K562 (cell line): ENCODE results near the gene ST3GAL3. TPM values are rescaled to one million over a fixed set of nuclear protein-coding genes. Genes with fewer than 3 reads are reported as not detected.

Experiments used
- ATAC-seq: fragments of 200-7000 bp; cut with Tn5 transposase; 3 replicates; pipeline ENCODE4 v1.9.1; 2020; ENCODE audit warnings: moderate library complexity
- BruUV-seq: library from RNA; stranded (reverse); fragments of 400-500 nt; replicated peaks from 2 replicates; lab custom pipeline; 2021; lab: Mats Ljungman, UMichigan
- CTCF ChIA-PET: fragments of 300-600 bp; formaldehyde crosslinking; extraction: SDS; loops from one replicate; lab custom pipeline; 2021; ENCODE audit warnings: low intra/inter-chr PET ratio; lab: Yijun Ruan, JAX
- POLR2A ChIA-PET: fragments of 300-600, 350-650 bp; sonication (Branson Sonifier 250); formaldehyde crosslinking; extraction: SDS; loops from one replicate; lab custom pipeline; 2021; ENCODE audit warnings: antibody characterized with exemption, inconsistent platforms; lab: Yijun Ruan, JAX
- DNase-seq, 4 experiments: peaks; one replicate each; pipeline versions ENCODE4 v3.0.0 to v3.0.0-alpha.2; 2011 to 2018; ENCODE audit warnings: low spot score in 3 of 4, mixed read lengths in 3 of 4; ENCODE audit errors: extremely low read depth in 1 of 4
- FAIRE-seq: peaks from 2 replicates; lab custom pipeline; 2011; peaks lifted over from hg19 to GRCh38; lab: Jason Lieb, UNC
- H2AFZ ChIP-seq: 2 replicates; pipeline ENCODE4 v1.6.0; 2011; ENCODE audit warnings: low read depth, low read length, control low read depth, inconsistent platforms
- H3K27ac ChIP-seq: fragments of 200-600 bp; 3 replicates; pipeline ENCODE4 v1.8.0; 2011; ENCODE audit warnings: low read depth, mild to moderate bottlenecking, control low read depth, inconsistent platforms, low read length, moderate library complexity, mixed read lengths; ENCODE audit errors: extremely low read depth
- H3K27me3 ChIP-seq, 2 experiments: fragments of 300-600 bp in 1 of 2; 2 replicates in 1 of 2; 3 replicates in 1 of 2; pipeline versions ENCODE4 v1.6.0 to v1.8.0; 2011; ENCODE audit warnings: inconsistent platforms in 2 of 2, low read length in 2 of 2, mild to moderate bottlenecking in 1 of 2, mixed read lengths in 1 of 2, moderate library complexity in 1 of 2; ENCODE audit not compliant: control insufficient read depth in 2 of 2, insufficient read depth in 2 of 2
- H3K36me3 ChIP-seq: fragments of 300-600 bp; 3 replicates; pipeline ENCODE4 v1.8.0; 2011; ENCODE audit warnings: mild to moderate bottlenecking, low read length, inconsistent platforms; ENCODE audit not compliant: control insufficient read depth, insufficient read depth
- H3K4me1 ChIP-seq, 2 experiments: fragments of 200-600 bp in 1 of 2; replicated peaks in 1 of 2; 2 replicates in 1 of 2; 3 replicates in 1 of 2; pipeline versions ENCODE4 v1.5.1 to v1.8.0; 2011; ENCODE audit warnings: inconsistent platforms in 2 of 2, low read length in 2 of 2, mild to moderate bottlenecking in 1 of 2, mixed read lengths in 1 of 2, moderate library complexity in 1 of 2; ENCODE audit not compliant: control insufficient read depth in 2 of 2, insufficient read depth in 2 of 2
- H3K4me2 ChIP-seq: 2 replicates; pipeline ENCODE4 v1.6.1; 2011; ENCODE audit warnings: low read length, control low read depth, inconsistent platforms, mixed read lengths; ENCODE audit not compliant: insufficient read depth
- H3K4me3 ChIP-seq: fragments of 200-600 bp; sonication (generic), shearing (Covaris generic); 2 replicates; pipeline ENCODE4 v1.5.1; 2016; ENCODE audit warnings: control low read depth, inconsistent platforms
- H3K79me2 ChIP-seq: fragments of 200-600 bp; 3 replicates; pipeline ENCODE4 v1.8.0; 2011; ENCODE audit warnings: low read length, inconsistent platforms; ENCODE audit not compliant: control insufficient read depth, insufficient read depth
- H3K9ac ChIP-seq, 2 experiments: 2 replicates each; pipeline versions ENCODE4 v1.6.0 to v1.6.1; 2011; ENCODE audit warnings: low read depth in 2 of 2, low read length in 2 of 2, control low read depth in 1 of 2, inconsistent platforms in 1 of 2, mild to moderate bottlenecking in 1 of 2, mixed read lengths in 1 of 2; ENCODE audit not compliant: insufficient read depth in 1 of 2
- H3K9me1 ChIP-seq: one replicate; pipeline ENCODE4 v1.6.0; 2011; ENCODE audit warnings: inconsistent platforms, mild to moderate bottlenecking, low read length, moderate library complexity; ENCODE audit not compliant: control insufficient read depth, insufficient read depth
- H3K9me3 ChIP-seq: replicated peaks from 2 replicates; pipeline ENCODE4 v1.5.1; 2011; ENCODE audit warnings: low read depth, low read length, inconsistent platforms; ENCODE audit not compliant: control insufficient read depth, insufficient read depth
- H4K20me1 ChIP-seq: replicated peaks from 2 replicates; pipeline ENCODE4 v1.6.1; 2011; ENCODE audit warnings: low read length, inconsistent platforms, mixed read lengths; ENCODE audit not compliant: control insufficient read depth, insufficient read depth
- ARID1B ChIP-seq: fragments of 450-650 bp; IDR thresholded peaks from 2 replicates; pipeline ENCODE4 v1.6.1; 2016; ENCODE audit warnings: antibody characterized with exemption, mild to moderate bottlenecking, inconsistent platforms
- CREB1 ChIP-seq, 2 experiments: sonication (generic) in 1 of 2; formaldehyde crosslinking in 1 of 2; IDR thresholded peaks; 2 replicates each; pipeline versions ENCODE4 v1.6.1 to v1.8.0; 2012 to 2022; ENCODE audit warnings: inconsistent platforms in 1 of 2, mild to moderate bottlenecking in 1 of 2, missing genetic modification reagents in 1 of 2, moderate library complexity in 1 of 2
- HDAC6 ChIP-seq: IDR thresholded peaks from 2 replicates; pipeline ENCODE4 v1.6.1; 2012; ENCODE audit warnings: low read depth, mild to moderate bottlenecking, control low read depth, inconsistent platforms, low read length, moderate library complexity
- POLR3G ChIP-seq: IDR thresholded peaks from 2 replicates; pipeline ENCODE4 v1.6.1; 2011; ENCODE audit not compliant: insufficient read length, insufficient replicate concordance; ENCODE audit errors: extremely low read depth
- SIN3A ChIP-seq, 2 experiments: fragments of 150-350 bp in 1 of 2; IDR thresholded peaks; 2 replicates each; pipeline ENCODE4 v1.6.1; 2011 to 2016; ENCODE audit warnings: borderline replicate concordance in 2 of 2, low read depth in 2 of 2, low read length in 2 of 2, mild to moderate bottlenecking in 2 of 2, moderate library complexity in 2 of 2; ENCODE audit not compliant: control insufficient read depth in 1 of 2
- TCF7L2 ChIP-seq: fragments of 150-350 bp; IDR thresholded peaks from 2 replicates; pipeline ENCODE4 v1.6.1; 2016; ENCODE audit warnings: low read depth, mild to moderate bottlenecking, low read length, moderate library complexity
- ZNF212 ChIP-seq: fragments of 450-650 bp; formaldehyde crosslinking; IDR thresholded peaks from 2 replicates; pipeline ENCODE4 v1.4.0; 2020; ENCODE audit warnings: mild to moderate bottlenecking
- WGBS: fragments of 100-300 bp; shearing (Covaris generic); methylation state at CpG from one replicate; pipeline ENCODE4 v1.1.6; 2016; ENCODE audit warnings: low coverage, mixed read lengths; ENCODE audit not compliant: insufficient coverage; ENCODE audit errors: missing lambda C conversion rate; 5-methylcytosine and 5-hydroxymethylcytosine counted together
- in situ Hi-C: fragments of 300-500 bp; cut with MboI; formaldehyde crosslinking; loops from 4 replicates; pipeline ENCODE4 v1.15.0; 2018; ENCODE audit warnings: inconsistent platforms, mixed read lengths
- intact Hi-C: fragments of 100-400 bp; cut with micrococcal nuclease; formaldehyde crosslinking; loops from 2 replicates; pipeline ENCODE4 v1.14.2; 2022
- polyA plus RNA-seq, 8 experiments: library from polyadenylated mRNA; depleted of rRNA in 4 of 8; stranded (reverse) in 5 of 8; unstranded in 3 of 8; fragments of >200 nt; fragmentation: Nextera tagmentation in 2 of 8; fragmentation: Illumina TruSeq in 1 of 8; extraction: Ambion mirVana in 2 of 8; extraction: Trizol in 1 of 8; gene quantifications; 2 replicates each; pipeline versions ENCODE4 v1.2.1 to v1.2.3, GENCODE V29; 2011 to 2014; ENCODE audit warnings: inconsistent platforms in 1 of 8, missing spikeins in 1 of 8
- total RNA-seq, 7 experiments: library from RNA; depleted of rRNA in 6 of 7; stranded (reverse); fragments of >200 nt in 6 of 7; fragmentation: Illumina TruSeq in 2 of 7; extraction: Trizol in 2 of 7; gene quantifications; 2 replicates each; pipeline versions ENCODE4 v1.2.1 to v1.2.3, GENCODE V29; 2011 to 2021; ENCODE audit warnings: low replicate concordance in 1 of 7
- TF ChIP-seq, protein P1 (sequence below): fragments of 250-450 bp; sonication (Bioruptor Pico); IDR thresholded peaks from 2 replicates; pipeline ENCODE4 v1.8.0; 2021; ENCODE audit warnings: borderline replicate concordance, mild to moderate bottlenecking, moderate library complexity; ENCODE audit not compliant: poor library complexity, severe bottlenecking
- TF ChIP-seq, protein P2 (sequence below): sonication (generic); formaldehyde crosslinking; IDR thresholded peaks from 2 replicates; pipeline ENCODE4 v1.8.1; 2023; ENCODE audit warnings: mild to moderate bottlenecking, missing genetic modification reagents
- TF ChIP-seq, protein P3 (sequence below): sonication (generic); formaldehyde crosslinking; IDR thresholded peaks from 2 replicates; pipeline ENCODE4 v1.8.0; 2022; ENCODE audit warnings: mild to moderate bottlenecking, missing genetic modification reagents

Gene ST3GAL3
- total and polyA plus RNA-seq, 9 of the 15 experiments (the other 6 are each of a cell fraction or from before 2014, with no cell fraction given), result 1.2 to 18.9 (median 11.0) TPM

DNA sequence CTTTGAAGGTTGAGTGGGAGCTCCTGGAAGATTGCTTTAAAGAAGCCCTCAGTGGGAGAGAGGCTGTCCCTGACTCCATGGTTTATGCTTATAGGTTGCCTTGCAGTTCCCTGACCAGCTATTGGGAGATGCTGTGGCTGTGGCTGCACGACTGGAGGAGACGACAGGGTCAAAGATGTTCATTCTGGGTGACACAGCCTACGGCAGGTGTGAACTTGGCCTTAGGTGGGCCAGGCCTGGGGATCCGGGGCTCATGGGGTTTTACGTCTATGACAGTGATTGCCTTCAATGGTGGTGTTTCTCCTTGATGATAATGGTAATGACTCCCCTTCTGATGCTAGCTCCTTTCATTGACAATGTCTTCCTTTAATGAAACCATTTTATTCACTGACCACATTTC, 263.2 kb downstream of the ST3GAL3 start:
- H3K27ac ChIP-seq, result peak overlapping the region; percentile 71
- POLR2A ChIA-PET, result interaction anchor here (0.5 to 1.4 kb wide), 5 partner anchors 8 to 561 kb away, joined by 3 to 7 read pairs (median 3); no protein-coding TSS in a partner anchor
- CTCF ChIA-PET, result no interaction called here
- H3K9ac ChIP-seq, result peak overlapping the region; percentile 81 to 99
- intact Hi-C loops, result no loop called here
- in situ Hi-C loops, result no loop called here
- H3K9me3 ChIP-seq, result no peaks in the 10 kb centered on the region
- DNase-seq (no peak), FAIRE-seq (no peak), ATAC-seq (no peak)
- peaks cover 24% of the 10 kb centered on the region for H3K79me2 ChIP-seq
- BruUV-seq, result no TSS peak
- H3K36me3 ChIP-seq, result peaks cover 36% of the 10 kb centered on the region
- WGBS, result 4% methylated on average over 5 of the region's 5 CpGs
- H4K20me1 ChIP-seq, result peaks cover 1% of the 10 kb centered on the region; the same call in 1 of the 2 replicates
- H3K9me1 ChIP-seq, result peaks cover 4% of the 10 kb centered on the region
- H3K4me3 ChIP-seq, result peak overlapping the region; percentile 100
- TF ChIP-seq SIN3A (IDR thresholded peaks at IDR 0.05; ENCODE audit: borderline replicate concordance in 2 of 2, control insufficient read depth in 1 of 2, low read depth in 2 of 2, low read length in 2 of 2) (peak in 1 of 2 experiments; percentile 17; a peak in 1 of 4 replicates), CREB1 (IDR thresholded peaks at IDR 0.05) (no peak), CREB1 (CRISPR knock-in tag; IDR thresholded peaks at IDR 0.05) (no peak)
- H3K4me1 ChIP-seq, result peaks cover 10 to 36% of the 10 kb centered on the region in 2 experiments; a peak in 4 of 5 replicates
- peak overlapping the region; percentile 98 for H3K4me2 ChIP-seq
- H2AFZ ChIP-seq, result peak overlapping the region; percentile 87; the same call in 1 of the 2 replicates
- no peaks in the 10 kb centered on the region for H3K27me3 ChIP-seq

DNA sequence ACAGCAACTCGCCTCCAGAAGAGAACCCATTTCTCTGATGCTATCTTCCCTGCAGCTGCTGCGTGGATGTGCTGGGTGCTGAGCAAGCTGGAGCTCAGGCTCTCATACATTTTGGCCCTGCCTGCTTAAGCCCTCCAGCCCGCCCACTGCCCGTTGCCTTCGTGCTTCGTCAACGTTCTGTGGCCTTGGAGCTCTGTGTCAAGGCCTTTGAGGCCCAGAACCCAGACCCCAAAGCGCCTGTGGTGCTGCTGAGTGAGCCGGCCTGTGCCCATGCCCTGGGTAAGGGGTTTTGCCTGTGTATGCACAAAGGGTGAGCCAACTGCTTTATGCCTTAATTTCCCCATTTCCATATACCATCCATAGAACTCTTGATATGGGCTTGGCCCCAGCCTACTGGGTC, 263.6 kb downstream of the ST3GAL3 start:
- BruUV-seq, result no TSS peak
- Histone ChIP-seq H3K27me3 (no peaks in the 10 kb centered on the region), H3K4me1 (peaks cover 15 to 39% of the 10 kb centered on the region in 2 experiments), H3K4me2 (peak overlapping the region; percentile 98), H3K4me3 (peak overlapping the region; percentile 100), H3K36me3 (peaks cover 39% of the 10 kb centered on the region), H3K9me3 (no peaks in the 10 kb centered on the region), H3K27ac (no peak overlapping the region; the same call in 2 of the 3 replicates), H3K9me1 (peaks cover 4% of the 10 kb centered on the region), H2AFZ (no peak overlapping the region), H3K79me2 (peaks cover 28% of the 10 kb centered on the region), H4K20me1 (peaks cover 5% of the 10 kb centered on the region; the same call in 1 of the 2 replicates), H3K9ac (peak overlapping the region; percentile 81 to 99)
- WGBS, result 45% methylated on average over 9 of the region's 9 CpGs
- POLR2A ChIA-PET, result interaction anchor here (0.7 to 1.4 kb wide), 6 partner anchors 9 to 561 kb away, joined by 3 to 7 read pairs (median 4); no protein-coding TSS in a partner anchor
- ATAC-seq (no peak), DNase-seq (peak in 2 of 4 experiments; percentile 29 to 39), FAIRE-seq (no peak)
- intact Hi-C loops, result no loop called here
- CTCF ChIA-PET, result interaction anchor here (0.5 kb wide), 1 partner anchor 127 kb away, joined by 3 read pairs; no protein-coding TSS in a partner anchor
- in situ Hi-C loops, result no loop called here
- no peak for TF ChIP-seq POLR3G
- no peak for TF ChIP-seq ZNF212 (CRISPR knock-in tag)
- TF ChIP-seq HDAC6, result no peak
- TF ChIP-seq ARID1B, result no peak
- TF ChIP-seq, protein P1, sequence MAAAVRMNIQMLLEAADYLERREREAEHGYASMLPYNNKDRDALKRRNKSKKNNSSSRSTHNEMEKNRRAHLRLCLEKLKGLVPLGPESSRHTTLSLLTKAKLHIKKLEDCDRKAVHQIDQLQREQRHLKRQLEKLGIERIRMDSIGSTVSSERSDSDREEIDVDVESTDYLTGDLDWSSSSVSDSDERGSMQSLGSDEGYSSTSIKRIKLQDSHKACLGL (CRISPR knock-in tag), result no peak
- TF ChIP-seq, protein P2, sequence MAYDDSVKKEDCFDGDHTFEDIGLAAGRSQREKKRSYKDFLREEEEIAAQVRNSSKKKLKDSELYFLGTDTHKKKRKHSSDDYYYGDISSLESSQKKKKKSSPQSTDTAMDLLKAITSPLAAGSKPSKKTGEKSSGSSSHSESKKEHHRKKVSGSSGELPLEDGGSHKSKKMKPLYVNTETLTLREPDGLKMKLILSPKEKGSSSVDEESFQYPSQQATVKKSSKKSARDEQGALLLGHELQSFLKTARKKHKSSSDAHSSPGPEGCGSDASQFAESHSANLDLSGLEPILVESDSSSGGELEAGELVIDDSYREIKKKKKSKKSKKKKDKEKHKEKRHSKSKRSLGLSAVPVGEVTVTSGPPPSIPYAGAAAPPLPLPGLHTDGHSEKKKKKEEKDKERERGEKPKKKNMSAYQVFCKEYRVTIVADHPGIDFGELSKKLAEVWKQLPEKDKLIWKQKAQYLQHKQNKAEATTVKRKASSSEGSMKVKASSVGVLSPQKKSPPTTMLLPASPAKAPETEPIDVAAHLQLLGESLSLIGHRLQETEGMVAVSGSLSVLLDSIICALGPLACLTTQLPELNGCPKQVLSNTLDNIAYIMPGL (CRISPR knock-in tag), result no peak
- TF ChIP-seq, protein P3, sequence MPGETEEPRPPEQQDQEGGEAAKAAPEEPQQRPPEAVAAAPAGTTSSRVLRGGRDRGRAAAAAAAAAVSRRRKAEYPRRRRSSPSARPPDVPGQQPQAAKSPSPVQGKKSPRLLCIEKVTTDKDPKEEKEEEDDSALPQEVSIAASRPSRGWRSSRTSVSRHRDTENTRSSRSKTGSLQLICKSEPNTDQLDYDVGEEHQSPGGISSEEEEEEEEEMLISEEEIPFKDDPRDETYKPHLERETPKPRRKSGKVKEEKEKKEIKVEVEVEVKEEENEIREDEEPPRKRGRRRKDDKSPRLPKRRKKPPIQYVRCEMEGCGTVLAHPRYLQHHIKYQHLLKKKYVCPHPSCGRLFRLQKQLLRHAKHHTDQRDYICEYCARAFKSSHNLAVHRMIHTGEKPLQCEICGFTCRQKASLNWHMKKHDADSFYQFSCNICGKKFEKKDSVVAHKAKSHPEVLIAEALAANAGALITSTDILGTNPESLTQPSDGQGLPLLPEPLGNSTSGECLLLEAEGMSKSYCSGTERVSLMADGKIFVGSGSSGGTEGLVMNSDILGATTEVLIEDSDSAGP (CRISPR knock-in tag), result no peak
- no peak for TF ChIP-seq TCF7L2
